ENCODE data around the gene HSD17B4.
"Not testable (repeated sequence)": the region's sequence is repeated elsewhere in the genome, so short reads cannot be mapped to it uniquely, and the experiment has no call there.

The HSD17B4 gene, protein sequence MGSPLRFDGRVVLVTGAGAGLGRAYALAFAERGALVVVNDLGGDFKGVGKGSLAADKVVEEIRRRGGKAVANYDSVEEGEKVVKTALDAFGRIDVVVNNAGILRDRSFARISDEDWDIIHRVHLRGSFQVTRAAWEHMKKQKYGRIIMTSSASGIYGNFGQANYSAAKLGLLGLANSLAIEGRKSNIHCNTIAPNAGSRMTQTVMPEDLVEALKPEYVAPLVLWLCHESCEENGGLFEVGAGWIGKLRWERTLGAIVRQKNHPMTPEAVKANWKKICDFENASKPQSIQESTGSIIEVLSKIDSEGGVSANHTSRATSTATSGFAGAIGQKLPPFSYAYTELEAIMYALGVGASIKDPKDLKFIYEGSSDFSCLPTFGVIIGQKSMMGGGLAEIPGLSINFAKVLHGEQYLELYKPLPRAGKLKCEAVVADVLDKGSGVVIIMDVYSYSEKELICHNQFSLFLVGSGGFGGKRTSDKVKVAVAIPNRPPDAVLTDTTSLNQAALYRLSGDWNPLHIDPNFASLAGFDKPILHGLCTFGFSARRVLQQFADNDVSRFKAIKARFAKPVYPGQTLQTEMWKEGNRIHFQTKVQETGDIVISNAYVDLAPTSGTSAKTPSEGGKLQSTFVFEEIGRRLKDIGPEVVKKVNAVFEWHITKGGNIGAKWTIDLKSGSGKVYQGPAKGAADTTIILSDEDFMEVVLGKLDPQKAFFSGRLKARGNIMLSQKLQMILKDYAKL

DNA sequence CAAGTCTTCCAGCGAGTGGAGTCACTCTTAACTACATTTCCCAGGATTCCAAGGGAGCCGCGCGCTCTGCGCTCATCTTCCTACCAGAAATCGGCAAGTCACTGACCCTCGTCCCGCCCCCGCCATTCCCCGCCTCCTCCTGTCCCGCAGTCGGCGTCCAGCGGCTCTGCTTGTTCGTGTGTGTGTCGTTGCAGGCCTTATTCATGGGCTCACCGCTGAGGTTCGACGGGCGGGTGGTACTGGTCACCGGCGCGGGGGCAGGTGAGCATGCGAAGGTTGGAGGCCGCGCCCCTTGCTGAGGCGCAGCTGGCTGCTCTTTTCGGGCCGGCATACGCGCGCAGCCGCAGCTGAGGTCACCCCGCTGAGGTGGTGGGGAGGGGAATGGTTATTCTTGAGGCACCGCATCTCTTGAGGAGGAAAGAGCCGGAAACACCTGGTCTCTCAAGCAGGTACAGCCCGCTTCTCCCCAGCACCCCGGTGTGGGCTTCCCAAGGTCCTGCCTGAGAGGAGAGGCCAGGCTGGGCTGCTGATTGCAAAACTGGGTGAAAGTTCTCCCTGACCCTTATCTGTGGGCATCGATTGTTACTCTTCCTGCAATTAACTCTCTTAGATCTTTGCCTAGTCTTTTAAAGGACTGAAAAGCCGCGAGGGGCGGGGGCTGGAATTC, at the start of gene HSD17B4:
Gene HSD17B4, plus strand, starts transcription at position 125 of the 667 bp plus-strand sequence. Its CDS starts 79 bp downstream, at position 204.
- peak; percentile 87 for DNase-seq (ENCODE audit: low spot score)

DNA sequence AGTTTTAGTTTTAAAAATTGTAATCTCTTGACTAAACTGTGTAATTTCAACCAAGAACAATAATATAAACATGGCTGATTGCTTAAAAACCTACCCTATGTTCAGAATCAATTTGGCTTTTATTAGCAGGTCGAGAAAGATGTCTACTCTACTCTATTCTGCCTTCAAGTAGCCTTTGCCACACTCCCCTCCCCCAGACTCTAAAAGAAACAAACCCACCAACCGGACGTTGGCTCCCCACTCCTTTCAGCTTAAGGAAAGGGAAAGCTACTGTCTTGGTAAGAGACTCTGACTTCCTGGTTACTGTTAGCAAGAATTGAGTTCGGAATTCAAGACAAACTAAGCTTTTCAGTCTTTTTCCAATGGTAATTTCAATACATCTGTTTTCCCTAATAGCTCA, 49.7 kb upstream of the HSD17B4 start:
- no peak for DNase-seq (ENCODE audit: low spot score)

DNA sequence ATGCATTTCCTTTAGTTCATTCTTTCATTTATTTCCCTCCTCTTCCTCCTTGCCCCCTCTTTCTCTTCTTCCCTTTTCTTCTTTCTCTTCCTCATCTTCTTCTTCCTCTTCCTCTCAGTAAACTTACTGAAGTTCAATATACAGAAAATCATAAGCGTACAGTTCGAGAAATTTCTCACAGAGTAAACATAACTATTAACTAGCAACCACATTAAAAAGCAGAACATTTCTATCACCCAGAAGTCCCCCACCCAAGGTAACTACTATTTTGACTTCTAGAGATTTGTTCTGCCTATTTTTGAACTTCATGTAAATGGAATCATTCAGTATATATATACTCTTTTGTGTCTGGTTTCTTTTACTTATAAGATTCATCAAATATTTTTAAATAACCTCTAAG, 48.3 kb upstream of the HSD17B4 start:
- DNase-seq (ENCODE audit: low spot score): no peak

DNA sequence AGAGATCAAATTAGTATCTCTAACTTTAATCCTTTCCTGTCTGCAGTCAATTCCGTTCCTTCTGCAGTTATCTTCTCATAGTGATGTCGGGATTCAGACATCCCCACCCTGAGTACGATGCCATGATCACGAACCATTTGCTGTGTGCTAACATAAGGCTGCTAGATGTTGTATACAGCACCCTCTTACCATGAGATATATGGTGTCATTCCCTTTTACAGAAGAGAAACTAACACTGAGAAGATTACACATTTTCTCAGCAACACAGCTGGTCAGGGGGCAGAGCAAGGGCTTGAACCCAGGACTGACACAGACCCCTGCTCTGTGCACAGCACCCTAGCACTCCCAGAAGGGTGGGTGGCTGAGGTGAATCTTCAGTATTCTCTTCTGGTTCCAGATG, 46.9 kb upstream of the HSD17B4 start:
- DNase-seq (ENCODE audit: low spot score): no peak

DNA sequence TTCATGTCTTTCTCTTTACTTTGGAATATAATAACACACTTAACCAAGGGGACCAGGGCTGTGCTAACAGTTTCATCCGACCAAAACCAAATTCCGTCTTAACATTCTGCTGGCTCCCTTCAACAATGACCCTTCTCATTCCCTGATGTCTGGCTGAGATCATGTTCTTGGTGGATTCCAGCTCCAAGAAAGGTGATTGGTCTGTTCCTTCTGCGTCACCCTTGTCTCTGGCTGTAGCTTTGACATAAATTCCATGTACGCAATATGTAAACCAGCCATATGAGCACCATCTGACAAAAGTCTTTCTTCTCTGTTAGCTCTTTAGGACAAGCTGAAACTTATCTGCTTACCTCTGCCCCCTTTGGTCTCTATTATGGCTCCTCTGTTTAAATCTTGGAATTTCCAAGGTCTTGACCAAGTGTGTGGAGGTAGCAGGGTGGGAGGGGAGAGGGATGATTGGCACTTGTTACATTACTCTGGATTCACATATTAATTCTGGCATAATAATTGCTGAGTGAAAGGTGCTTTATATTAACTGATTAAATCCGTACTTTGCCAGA, 45.7 kb upstream of the HSD17B4 start:
- no peak for DNase-seq (ENCODE audit: low spot score)

DNA sequence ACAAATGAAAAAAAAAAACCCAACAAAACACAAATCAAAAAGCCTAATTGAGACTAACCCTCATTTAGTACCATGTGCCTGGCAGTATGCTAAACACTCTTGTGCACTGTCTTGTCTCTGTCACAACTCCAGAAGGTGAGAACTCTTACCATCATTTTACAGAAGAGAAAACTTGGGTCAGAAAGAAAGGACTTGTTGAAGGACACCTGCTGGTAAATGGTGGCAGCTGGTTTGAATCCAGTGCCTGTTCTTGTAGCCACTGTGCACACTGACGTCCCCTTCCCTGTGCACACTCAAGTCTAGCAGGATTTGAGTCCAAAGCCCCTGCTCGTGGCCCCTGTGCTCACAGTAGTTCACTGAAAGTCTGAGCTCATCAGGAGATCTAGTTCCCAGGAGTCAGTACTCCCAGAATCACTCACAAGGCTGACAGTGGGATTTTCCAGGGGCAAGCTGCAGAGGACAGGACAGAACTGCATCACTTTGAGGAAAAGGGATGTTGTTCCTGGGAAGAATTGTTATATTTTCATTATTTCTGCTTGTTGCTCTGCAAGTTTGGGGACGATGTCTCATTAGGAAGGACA, 43.0 kb upstream of the HSD17B4 start:
- DNase-seq (ENCODE audit: low spot score): no peak

DNA sequence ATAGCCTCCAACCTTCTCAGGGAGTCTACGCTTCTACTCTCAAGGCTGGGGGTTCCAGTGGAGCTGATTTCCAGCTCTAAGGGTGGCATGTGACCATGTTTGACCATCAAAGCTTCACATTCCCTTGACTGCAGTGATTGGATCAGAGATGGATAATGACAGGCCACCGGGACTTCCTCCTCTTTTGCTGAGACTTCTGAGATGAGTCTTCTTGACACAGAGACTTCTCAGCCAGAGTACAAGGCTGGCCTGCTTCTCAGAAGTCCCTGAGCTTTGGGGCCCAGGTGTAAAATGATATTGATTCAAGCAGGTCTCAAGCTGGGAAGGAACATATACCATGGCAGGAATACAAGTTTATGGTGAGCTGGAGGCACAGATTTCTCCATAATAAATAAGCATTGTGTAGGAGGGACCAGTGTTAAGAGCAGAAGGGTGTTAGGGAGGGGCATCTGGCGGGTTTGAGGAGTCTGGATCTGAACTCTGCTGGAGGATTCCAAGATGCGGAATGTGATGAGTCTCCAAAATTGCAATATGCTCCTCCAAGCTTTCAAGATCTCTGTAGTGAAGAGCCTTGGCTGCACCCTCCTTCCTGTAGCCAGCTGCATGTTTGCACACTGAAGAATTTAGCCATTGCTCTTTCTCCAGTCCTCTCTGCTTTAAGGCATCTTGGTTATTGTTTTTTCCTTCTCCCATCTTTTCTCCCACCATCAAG, 41.7 kb upstream of the HSD17B4 start:
- DNase-seq (ENCODE audit: low spot score): no peak

DNA sequence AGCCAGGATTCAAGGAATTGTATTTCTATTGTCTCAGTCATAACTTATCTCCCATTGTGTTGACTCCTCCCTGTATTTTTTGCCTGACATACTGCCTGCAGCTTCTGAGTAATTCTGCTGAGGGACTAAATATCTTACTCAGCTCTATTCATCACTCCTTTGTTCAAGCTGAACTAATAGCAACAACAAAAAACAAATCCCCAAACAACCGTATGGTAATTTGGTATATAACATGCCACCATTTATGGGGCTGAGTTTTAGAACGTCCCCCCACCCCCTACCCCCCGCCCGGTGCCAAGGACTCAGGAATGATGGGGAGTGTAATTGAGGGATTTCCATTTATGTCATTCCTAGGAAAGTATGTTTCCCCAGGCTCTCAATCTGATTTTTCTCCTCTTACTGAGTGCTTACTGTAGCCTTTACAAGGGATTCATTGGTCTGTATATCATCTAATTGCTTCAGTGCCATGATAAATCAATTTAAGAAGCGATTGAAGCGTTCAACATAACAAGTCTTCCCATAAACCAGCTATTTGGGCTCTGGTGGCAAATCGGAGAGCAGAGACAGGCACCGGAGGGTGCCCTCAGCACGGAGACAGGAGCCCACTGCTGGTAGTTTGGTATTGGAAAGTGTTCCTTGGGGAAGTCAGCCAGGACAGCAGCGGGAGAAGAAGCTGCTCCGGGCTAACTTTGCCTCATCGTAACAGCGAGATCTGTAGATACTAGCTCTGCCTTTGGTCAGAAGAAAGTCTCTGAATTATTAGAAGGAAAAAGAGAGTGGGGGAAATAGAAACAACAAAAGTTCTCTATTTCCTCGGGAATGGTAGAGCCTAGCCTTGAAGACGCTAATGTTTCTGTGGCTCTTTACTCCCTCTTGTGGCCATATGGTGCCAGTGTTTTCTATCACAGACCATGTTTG, 40.7 kb upstream of the HSD17B4 start:
- DNase-seq (ENCODE audit: low spot score): peak; percentile 68

DNA sequence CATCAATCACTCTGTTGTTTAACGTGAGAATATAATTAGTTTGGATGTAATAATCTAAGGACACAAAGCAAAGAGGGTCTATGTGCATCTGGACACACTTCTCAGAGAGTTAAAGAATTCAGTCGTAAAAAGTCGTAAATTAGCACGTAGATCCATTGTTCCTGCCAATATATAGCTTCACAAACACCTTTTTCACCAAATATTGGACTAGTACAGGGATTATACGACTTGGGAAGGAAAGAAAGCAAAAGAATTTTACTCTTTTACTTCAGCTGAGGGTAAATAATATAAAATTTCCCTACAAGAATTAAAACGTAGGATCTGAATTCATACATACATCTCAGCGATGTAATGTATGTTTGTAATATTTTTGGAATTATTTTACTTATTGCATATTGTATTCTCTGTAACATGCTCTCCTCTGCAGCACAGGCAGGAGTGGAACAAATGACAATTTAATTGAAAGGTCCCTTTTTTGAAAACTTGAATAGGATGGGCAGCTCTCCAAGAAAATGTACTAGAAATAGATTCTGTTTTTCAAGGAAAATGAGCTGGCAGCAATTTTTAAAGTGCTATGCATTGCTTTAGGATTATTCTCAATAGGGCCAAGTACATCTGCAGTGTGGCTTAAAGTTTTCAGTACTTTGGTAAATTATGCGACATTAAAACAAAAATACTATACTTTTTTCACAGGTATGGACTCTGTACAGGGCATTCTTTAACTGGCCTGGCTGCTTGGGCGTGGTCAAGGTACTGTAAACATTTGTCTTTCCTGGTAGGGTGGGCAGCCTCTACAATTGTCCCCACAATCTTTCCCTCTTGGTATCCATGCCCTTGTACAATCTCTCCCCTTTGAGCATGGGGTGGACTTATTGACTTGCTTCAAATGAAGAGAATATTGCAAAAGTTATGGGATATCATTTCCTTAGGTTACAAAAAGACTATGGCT, 39.7 kb upstream of the HSD17B4 start:
- no peak for DNase-seq (ENCODE audit: low spot score)

DNA sequence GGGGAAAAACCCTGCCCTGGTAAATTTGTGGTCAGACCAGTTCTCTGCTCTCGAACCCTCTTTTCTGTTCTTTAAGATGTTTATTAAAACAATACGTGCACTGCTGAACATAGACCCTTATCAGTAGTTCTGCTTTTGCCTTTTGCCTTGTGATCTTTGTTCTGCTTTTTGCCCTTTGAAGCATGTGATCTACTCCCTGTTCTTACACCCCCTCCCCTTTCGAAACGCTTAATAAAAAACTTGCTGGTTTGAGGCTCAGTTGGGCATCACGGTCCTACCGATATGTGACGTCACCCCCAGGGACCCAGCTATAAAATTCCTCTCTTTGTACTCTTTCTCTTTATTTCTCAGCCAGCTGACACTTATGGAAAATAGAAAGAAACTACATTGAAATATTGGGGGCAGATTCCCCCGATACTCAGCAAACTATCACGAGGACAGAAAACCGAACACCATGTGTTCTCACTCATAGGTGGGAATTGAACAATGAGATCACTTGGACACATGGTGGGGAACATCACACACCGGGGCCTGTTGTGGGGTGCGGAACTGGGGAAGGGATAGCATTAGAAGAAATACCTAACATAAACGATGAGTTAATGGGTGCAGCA, 38.1 kb upstream of the HSD17B4 start:
- not testable (repeated sequence) for DNase-seq (ENCODE audit: low spot score)

DNA sequence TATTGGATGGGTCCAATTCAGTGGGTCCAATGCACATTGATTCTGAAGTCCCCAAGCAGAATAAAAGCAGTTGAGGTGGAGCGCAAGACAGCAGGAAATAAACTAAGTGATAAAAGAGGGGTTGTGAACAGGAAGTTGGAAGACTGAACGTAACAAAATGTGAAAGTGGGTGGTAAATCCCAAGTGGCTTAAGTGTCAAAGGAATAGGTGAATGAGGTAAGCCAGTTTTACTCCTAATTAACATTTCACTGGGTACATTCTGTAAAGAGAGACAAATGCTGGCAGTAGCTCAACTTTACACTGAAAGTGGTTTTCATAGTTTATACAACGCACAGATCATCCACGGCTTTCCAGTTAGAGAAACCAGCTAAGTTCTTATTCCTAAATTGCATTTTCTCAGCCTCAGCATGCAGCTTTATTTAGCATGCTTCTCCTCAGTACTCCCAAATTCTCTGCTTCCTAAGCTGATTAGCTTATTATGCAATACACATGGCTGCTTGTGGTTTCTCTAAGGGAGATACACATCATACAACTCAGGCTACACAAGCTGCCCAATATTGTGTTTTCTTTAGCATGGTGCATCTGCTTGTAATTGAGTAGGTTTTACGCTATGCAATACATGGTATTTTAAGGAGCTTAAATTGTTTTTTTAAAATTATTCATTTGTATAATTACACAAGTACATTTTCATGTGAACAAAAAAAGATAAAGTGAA, 34.2 kb upstream of the HSD17B4 start:
- DNase-seq (ENCODE audit: low spot score): no peak

DNA sequence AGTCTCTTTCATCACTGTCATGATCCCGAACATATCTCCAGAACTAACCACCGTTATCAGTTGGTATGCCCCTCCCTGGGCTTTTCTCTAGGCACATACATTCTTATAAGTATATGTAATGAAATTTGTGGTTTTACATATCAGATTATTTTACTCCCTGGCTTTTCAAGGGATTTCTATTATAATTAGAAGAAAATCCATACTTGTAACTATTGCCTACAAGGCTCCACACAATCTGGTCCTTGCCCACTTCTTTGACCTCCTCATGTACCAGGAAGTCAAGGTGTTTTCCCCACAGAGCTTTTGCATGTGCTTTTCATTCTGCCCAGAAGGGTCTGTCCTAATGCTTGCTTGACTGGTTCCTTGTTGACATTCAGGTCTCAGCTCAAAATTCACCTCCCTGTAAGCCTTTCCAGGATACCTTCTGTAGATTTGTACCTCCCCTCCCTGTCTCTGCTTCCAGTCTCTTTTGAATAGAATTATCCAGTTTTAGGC, 33.6 kb upstream of the HSD17B4 start:
- no peak for DNase-seq (ENCODE audit: low spot score)

DNA sequence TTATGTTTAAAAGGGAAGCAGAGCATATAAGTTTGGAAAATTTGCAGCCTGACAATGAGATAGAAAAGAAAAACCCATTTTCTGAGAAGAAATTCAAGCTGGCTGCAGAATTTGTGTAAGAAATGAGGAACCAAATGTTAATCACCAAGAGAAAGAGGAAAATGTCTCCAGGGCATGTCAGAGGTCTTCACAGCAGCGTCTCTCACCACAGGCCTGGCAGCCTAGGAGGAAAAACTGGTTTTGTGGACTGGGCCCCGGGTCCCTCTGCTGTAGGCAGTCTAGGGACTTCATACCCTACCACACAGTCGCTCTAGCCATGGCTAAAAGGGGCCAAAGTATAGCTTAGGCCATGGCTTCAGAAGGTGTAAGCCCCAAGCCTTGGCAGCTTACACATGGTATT, 32.1 kb upstream of the HSD17B4 start:
- DNase-seq (ENCODE audit: low spot score): no peak

DNA sequence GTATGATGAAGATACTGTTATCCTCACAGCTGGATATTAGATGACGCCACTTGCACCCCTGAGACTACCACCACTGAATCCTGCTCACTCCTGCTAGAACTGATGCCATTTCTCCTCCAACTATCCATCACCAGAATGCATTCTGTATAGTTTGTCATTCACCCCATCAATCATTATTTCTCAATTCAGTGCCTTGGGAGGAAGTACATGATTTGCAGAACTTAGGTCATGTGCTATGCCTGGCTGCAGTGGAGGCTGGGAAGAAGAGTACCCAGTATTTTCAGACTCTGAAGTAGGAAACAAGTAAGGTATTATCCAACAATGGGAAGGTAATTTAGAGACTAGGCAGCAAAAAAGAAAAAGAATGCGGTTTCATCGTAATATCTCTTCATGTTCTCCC, 26.2 kb upstream of the HSD17B4 start:
- DNase-seq (ENCODE audit: low spot score): no peak

DNA sequence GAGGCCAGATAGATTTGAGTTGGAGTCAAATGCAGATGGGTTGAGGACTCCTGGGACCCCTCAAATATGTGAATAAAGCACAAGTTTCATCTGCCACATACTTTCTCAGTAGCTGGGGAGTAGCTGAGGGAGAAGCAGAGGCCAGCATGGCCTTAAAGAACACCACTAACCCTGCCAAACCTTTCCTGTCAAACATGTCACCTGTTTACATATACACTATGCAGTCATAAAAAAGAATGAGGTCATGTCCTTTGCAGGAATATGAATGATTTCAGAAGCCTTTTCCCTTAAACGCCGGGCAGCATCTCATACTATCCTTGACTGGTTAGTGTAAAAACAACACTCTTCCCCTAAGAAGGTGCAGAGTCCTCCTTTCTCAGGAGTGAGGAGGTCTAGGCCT, 25.2 kb upstream of the HSD17B4 start:
- no peak for DNase-seq (ENCODE audit: low spot score)

DNA sequence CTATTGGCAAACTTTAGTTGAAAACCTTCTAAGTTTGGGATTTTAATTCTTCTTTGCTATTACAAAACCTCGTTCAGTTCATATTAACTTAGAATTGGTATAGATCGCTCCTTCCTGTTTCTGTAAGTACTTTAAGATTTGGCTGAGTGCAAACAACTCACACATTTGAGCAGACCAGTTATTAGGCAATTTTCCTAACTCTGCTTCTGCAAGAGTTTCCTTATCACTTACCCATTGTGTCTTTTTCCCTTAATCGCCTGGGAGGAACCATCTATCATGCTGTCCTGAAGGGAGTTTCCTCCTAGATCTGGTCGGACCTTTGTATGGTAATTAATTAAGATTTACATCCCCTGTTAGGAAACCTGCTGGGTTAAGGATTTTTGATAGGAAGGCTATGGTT, 24.7 kb upstream of the HSD17B4 start:
- not testable (repeated sequence) for DNase-seq (ENCODE audit: low spot score)

DNA sequence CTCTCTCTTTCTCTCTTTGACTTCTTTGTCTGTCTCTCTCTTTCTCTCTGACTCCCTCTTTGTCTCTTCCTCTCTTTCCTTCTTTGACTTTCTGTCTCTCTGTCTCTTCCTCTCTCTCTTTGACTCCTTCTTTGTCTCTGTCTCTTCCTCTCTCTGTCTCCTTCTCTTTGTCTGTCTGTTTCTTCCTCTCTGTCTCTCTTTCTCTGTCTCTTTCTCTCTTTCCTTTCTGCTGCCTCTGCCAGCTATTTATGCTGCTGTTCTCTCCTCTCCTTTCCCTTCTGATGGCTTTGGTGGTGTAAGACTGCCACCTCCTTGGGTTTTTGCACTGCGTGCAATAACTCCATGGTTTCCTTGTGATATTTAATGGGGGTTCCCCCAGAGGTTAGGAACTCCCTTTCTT, 24.1 kb upstream of the HSD17B4 start:
- DNase-seq (ENCODE audit: low spot score): not testable (repeated sequence)

DNA sequence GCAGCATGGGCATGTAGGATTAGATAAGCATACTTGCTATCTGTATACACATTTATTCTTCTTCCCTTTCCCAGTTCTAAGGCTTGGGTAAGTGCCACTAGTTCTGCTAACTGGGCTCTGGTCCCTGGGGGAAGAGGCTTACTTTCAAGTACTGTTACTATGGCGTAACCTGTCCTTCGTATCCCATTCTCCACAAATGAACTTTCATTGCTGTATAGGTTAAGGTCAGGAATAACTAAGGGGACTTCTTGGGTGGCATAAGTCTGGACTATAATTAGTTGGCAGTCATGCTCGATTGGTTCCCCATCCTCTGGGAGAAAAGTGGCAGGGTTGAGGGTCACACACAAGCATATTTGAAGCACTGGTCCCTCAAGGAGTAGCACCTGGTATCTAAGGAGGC, 23.7 kb upstream of the HSD17B4 start:
- not testable (repeated sequence) for DNase-seq (ENCODE audit: low spot score)
